ENCODE measurements around the gene PCDHA1. TPM values are rescaled to one million over a fixed set of nuclear protein-coding genes. Genes with fewer than 3 reads are reported as not detected.

The PCDHA1 gene
- total and polyA plus RNA-seq, 10 donors: 0.05 TPM; not detected in 9

GRCh38 chr5:140926443-140927227, 140.7 kb downstream of the PCDHA1 start:
- Histone ChIP-seq H3K27ac (peak overlapping the region in 5 of 8 donors; percentile 2 to 57 (median 27)), H3K9me3 (peaks cover 0 to 28% (median 0%) of the 10 kb centered on the region in 8 donors), H3K27me3 (replicated peaks in 1 of 7) (peaks cover 0 to 77% (median 27%) of the 10 kb centered on the region in 7 donors), H3K4me1 (peaks cover 4 to 19% (median 11%) of the 10 kb centered on the region in 6 donors), H3K36me3 (no peaks in the 10 kb centered on the region), H3K4me3 (peak overlapping the region; percentile 25 to 70 (median 38))
- DNase-seq: peak; percentile 83
- WGBS, 5 donors: 4 to 10% (median 5%) methylated on average over 28 to 74 of the region's 74 CpGs
- intact Hi-C loops (cut with DNase I; ENCODE audit: low total_unique reads): loop anchor here (2.0 kb wide), 1 partner anchor 110 kb away; no protein-coding TSS in a partner anchor
- TF ChIP-seq CTCF (IDR thresholded peaks at IDR 0.05 in 8 of 11, conservative IDR thresholded peaks at IDR 0.05 in 3 of 11) (peak in 10 of 11 experiments; percentile 32 to 81 (median 65)), POLR2AphosphoS5 (IDR thresholded peaks at IDR 0.05) (peak in 2 of 3 donors; percentile 44 to 59), POLR2A (IDR thresholded peaks at IDR 0.05) (no peak)

- 12 to 32% (median 15%) methylated on average over 17 to 26 of the region's 26 CpGs for WGBS, 5 donors
- H3K27ac ChIP-seq: peak overlapping the region in 3 of 8 donors; percentile 27 to 57 (median 55)
- H3K36me3 ChIP-seq: no peaks in the 10 kb centered on the region
- H3K4me3 ChIP-seq: peak overlapping the region; percentile 25 to 70 (median 38)
- peaks cover 0 to 28% (median 0%) of the 10 kb centered on the region in 8 donors for H3K9me3 ChIP-seq
- intact Hi-C loops (cut with DNase I; ENCODE audit: low total_unique reads): loop anchor here (2.0 kb wide), 1 partner anchor 110 kb away; no protein-coding TSS in a partner anchor
- peaks cover 0 to 76% (median 27%) of the 10 kb centered on the region in 7 donors for H3K27me3 ChIP-seq (replicated peaks in 1 of 7)
- H3K4me1 ChIP-seq: peaks cover 4 to 19% (median 11%) of the 10 kb centered on the region in 6 donors
- no peak for DNase-seq
- TF ChIP-seq CTCF (IDR thresholded peaks at IDR 0.05 in 8 of 11, conservative IDR thresholded peaks at IDR 0.05 in 3 of 11) (no peak), POLR2A (IDR thresholded peaks at IDR 0.05) (no peak), POLR2AphosphoS5 (IDR thresholded peaks at IDR 0.05) (no peak)
Observed at GRCh38 chr5:140927228-140927573, 141.3 kb downstream of the PCDHA1 start.

GRCh38 chr5:140934964-140935606, 149.1 kb downstream of the PCDHA1 start:
- Histone ChIP-seq H3K4me1 (no peaks in the 10 kb centered on the region), H3K9me3 (peaks cover 0 to 4% (median 0%) of the 10 kb centered on the region in 8 donors), H3K27me3 (replicated peaks in 1 of 7) (peaks cover 0 to 4% (median 0%) of the 10 kb centered on the region in 7 donors), H3K27ac (no peak overlapping the region), H3K4me3 (no peak overlapping the region), H3K36me3 (no peaks in the 10 kb centered on the region)
- intact Hi-C loops (cut with DNase I; ENCODE audit: low total_unique reads): no loop called here
- TF ChIP-seq POLR2A (IDR thresholded peaks at IDR 0.05): no peak
- DNase-seq: no peak
- 78 to 87% (median 81%) methylated on average over 4 of the region's 4 CpGs for WGBS, 5 donors

GRCh38 chr5:140946578-140946977, 160.6 kb downstream of the PCDHA1 start:
- TF ChIP-seq POLR2A (IDR thresholded peaks at IDR 0.05) (no peak), CTCF (IDR thresholded peaks at IDR 0.05 in 8 of 11, conservative IDR thresholded peaks at IDR 0.05 in 3 of 11) (no peak), POLR2AphosphoS5 (IDR thresholded peaks at IDR 0.05) (no peak)
- H3K27me3 ChIP-seq (replicated peaks in 1 of 7): peaks cover 0 to 8% (median 0%) of the 10 kb centered on the region in 7 donors
- H3K4me1 ChIP-seq: no peaks in the 10 kb centered on the region
- WGBS, 5 donors: 35 to 62% (median 55%) methylated on average over 2 of the region's 2 CpGs
- peaks cover 0 to 23% (median 17%) of the 10 kb centered on the region in 8 donors for H3K9me3 ChIP-seq
- DNase-seq: no peak
- intact Hi-C loops (cut with DNase I; ENCODE audit: low total_unique reads): no loop called here
- no peak overlapping the region for H3K4me3 ChIP-seq
- H3K27ac ChIP-seq: no peak overlapping the region
- no peaks in the 10 kb centered on the region for H3K36me3 ChIP-seq

All from spleen (tissue), 11 donors.